Effector CD4-positive, alpha-beta T cell (primary cell): ENCODE results near the gene FRAT1.

Experiments
- DNase-seq: peaks from one replicate; pipeline ENCODE4 v3.0.0-alpha.2; 2020

The FRAT1 gene

GRCh38 chr10:97307866-97308780 is 10.9 kb upstream of the FRAT1 start:
- DNase-seq, result no peak

DNA sequence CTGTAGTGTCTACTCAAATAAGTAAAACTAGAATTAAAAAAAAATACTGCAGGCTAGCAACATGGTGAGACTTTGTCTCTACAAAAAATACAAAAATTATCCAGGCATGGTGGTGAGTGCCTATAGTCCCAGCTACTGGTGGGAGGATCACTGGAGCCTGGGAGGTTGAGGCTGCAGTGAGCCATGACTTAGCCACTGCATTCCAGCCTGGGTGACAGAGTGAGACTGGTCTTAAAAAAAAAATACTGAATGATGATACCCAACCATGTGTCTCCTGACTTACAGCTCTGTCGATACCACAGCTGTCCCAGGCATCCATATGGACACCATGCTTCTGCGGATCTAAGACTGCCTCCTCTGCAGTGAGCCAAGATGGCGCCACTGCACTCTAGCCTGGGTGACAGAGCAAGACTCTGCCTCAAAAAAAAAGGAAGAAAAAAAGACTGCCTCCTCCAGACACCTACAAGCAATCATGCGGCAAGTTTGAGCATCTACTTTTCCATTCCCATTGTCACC is 7.9 kb upstream of the FRAT1 start:
- no peak for DNase-seq

- no peak for DNase-seq
These were observed 6.2 kb upstream of the FRAT1 start for GRCh38 chr10:97312897-97313296.

DNA sequence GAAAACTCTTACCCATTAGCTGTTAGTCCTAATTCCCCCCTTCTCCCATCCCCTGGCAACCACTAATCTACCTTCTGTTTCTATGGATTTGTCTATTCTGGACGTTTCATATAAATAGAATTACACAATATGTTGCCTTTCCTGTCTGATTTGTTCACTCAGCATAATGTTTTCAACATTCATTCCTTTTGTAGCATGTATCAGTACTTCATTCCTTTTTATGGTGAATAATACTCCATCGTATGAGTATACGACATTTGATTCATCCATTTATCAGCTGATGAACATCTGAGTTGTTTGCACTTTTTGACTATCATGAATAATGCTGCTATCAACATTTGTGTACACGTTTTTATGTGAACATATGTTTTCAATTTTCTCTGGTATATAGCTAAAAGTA is 4.4 kb upstream of the FRAT1 start:
- no peak for DNase-seq

GRCh38 chr10:97319671-97320479 is 804 bp downstream of the FRAT1 start:
- peak; percentile 49 for DNase-seq

DNA sequence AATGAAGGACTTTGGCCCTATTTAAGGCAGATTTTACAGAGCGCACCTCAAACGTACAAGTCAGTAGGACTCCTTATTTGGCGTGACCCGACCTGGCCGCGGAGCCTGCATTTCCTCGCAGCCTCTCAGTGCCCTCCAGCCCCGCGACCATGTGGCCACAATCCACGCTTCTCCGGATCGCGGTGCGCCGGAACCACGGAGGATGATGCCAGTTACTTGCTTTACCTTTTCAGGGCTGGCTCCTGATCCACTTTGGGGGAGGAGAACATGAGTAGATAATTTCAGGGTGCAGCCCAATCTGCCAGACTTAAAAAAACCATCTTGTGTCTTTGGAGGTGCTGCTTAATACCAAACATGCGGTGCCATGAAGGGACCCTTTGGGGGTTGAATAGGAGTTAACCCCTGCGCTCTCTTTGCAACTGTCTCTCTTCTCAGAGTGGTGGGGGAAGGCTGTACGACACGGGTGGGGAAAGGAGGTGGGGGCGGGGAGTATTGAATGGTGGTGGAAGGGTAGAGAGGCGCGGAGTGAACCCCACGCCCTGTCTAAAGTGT is 1.5 kb downstream of the FRAT1 start:
- peak; percentile 7 for DNase-seq

DNA sequence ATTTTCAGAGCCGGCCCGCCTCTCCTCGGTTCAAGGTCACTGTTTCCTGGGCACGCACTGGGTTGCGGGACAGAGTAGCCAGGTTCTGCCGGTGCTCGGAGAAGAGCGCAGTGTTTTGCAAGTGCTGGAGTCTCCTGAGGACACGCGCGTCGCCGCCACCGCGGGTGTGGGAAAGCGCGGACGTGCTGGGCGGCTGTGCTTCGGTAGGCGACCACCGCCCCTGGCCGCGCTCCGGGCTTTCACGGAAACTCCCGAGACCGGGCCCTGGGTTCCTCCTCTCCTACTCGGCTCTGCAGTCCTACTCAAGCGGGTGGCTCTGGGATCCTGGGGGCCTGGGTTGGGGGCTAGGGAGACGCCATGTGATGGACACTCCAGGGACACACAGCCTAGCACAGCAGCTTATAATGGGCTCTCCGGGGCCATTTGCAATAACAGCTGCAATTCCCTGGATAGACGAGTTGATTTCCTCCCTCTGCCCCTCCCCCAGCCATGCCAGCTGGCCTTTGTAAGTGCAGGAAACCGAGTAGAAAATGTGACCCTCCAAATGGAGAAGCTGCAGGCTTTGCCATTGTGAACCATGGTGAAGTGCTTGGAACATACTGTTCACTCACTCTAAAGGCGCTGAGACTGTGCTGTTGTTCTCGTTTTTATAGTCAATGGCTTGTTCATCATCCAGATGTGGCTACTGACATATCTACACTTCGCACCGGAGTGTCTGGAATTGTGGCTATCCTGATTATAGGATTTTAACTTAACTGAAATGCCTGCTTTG is 2.1 kb downstream of the FRAT1 start:
- DNase-seq, result no peak

DNA sequence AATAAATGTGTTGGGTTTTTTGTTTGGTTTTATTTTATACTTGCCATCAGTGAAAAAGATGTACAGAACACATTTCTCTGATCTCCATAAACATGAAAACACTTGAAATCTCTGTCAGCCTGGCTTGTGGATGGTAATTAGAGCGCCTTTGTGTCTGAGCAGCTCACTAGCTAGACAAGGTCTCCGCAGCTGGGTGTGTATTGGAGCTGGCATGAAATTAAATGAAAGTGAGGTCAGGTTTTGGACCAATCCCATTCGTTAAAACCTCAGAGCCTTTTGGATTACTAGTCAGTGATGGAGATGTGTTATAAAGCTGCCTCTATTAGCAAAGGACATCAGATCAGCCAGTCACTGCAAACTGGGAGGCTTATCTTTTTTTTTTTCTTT is 2.7 kb downstream of the FRAT1 start:
- DNase-seq, result no peak

- no peak for DNase-seq
These were observed 4.4 kb downstream of the FRAT1 start for GRCh38 chr10:97323501-97323900.

- no peak for DNase-seq
These were observed 6.7 kb downstream of the FRAT1 start for GRCh38 chr10:97325754-97326153.

GRCh38 chr10:97327348-97328294 is 8.6 kb downstream of the FRAT1 start:
- no peak for DNase-seq

- DNase-seq, result no peak
These were observed 9.8 kb downstream of the FRAT1 start for GRCh38 chr10:97328646-97329453.

DNA sequence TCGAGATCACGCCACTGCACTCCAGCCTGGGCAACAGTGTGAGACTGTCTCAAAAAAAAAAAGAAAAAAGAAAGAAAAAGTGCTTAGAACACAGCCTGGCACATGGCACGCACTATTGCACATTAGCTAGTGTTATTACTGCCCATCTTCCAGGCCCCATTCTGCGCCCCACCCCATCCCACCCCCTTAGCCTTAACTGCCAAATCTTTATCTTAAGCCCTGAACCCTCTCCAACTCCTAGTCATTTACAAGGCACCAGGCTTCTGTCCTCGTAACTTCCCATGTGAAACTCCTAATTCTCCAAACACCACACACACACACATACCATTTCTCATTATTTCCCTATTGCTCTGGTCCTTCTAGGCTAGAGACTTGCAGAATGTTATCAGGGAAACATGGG is 10.7 kb downstream of the FRAT1 start:
- no peak for DNase-seq

GRCh38 chr10:97331153-97331703 is 12.2 kb downstream of the FRAT1 start:
- no peak for DNase-seq

DNA sequence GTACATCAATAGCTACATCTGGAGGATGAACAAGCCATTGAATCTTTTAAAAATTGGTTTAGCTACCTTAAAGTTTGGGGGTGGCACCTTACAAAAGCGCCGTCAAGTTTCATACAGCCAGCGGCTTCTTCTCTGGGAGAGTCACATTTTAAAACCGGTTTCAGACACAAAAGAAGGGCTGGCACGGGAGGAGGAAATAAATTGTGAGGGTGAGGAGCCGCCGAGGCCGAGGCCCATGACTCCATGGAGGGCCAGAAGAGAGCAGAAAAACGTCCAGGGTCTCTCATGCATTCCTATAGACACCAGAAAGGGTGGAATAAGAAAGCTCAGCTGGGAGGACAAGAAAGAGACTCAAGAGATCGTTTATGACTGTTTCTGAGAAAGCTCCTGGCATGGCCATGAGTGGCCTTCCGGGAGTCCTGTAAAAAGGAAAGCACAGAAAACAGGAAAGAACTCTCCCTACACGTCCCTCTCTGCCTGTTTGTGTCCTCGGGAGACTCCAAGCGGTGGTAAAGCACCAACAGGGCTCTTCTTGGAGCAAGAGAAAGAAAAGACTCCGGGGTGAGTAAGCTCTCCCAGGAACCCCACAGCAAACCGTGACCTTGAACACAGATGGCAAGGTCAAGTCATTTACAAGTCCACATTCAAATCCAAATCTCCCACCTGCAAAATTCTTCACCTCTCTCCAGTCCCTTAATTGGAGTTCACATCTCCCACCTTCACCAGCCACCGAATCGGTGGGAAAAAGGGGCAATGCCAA is 13.7 kb downstream of the FRAT1 start:
- DNase-seq, result no peak

DNA sequence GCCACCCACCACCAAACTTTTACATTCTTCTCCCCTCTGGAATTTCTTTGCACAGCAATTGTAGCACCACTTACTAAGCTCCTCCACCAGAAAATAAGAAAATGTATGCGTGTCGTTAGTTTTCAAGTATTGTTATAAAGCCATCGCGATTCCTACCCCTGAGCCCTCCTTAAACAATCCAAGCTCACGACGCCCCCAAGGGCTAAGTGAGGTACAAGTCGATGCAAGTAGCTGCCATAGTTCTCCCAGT is 14.2 kb downstream of the FRAT1 start:
- DNase-seq, result no peak

DNA sequence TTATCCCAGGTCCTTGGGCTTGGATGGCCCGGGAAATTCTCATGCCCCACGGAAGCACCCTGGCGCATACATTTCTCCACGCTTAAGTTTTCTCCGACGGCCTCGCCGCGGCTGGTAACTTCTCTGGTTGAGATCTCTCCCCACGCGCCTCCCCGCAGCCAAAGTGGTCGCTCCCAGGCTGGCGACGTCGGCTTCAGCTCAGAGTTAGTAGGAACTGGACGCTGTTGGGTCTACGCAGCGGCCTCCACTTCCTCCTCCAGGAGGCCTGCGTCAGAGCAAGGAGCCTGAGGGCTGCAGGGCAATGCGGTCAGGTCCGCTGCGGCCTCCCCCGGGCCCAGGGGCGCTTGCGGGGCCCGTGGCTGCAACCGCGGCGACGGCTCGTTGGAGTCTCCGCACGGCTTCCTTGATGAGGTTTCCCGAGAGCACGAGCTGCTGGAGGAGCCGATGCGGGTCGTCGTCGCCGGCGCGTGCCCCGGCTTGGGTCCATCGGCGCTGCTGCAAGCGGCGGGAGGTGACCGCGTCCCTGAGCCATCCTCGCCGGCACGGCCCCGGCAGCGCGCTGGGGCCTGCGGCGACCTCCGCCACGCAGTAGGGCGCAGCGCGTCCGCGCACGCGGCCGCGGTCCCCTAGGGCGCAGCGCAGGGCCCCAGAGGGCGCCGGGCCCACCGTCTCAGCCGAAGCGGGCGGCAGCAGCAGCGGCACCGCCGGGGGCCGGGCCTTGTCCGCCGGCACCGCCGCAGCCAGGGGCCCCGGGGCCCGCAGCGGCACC is 14.7 kb downstream of the FRAT1 start:
- DNase-seq, result no peak

GRCh38 chr10:97334370-97335175 is 15.5 kb downstream of the FRAT1 start, which contains the start of gene FRAT2:
Gene FRAT2, minus strand, starts transcription at chr10:97334729. Its CDS starts 157 bp downstream, at chr10:97334572.
- peak; percentile 85 for DNase-seq
